Ascending aorta (tissue), 2 donors: ENCODE data around the gene MAML1. TPM values are rescaled to one million over a fixed set of nuclear protein-coding genes. Genes with fewer than 3 reads are reported as not detected.

Experiments used
- DNase-seq, 2 donors: peaks; one replicate each; pipeline ENCODE4 v3.0.0-alpha.2; 2019; ENCODE audit warnings: low spot score in 2 of 2
- H3K27ac ChIP-seq, 2 donors: fragments of 200-600 bp; sonication (generic); one replicate each; pipeline ENCODE4 v1.5.1; 2016 to 2017; ENCODE audit warnings: mild to moderate bottlenecking in 1 of 2
- H3K27me3 ChIP-seq: fragments of 200-600 bp; sonication (generic); one replicate; pipeline ENCODE4 v1.5.1; 2017
- H3K36me3 ChIP-seq, 2 donors: fragments of 200-600 bp; sonication (generic); one replicate each; pipeline ENCODE4 v1.5.1; 2016
- H3K4me1 ChIP-seq, 2 donors: fragments of 200-600 bp; sonication (generic); one replicate each; pipeline ENCODE4 v1.5.1; 2016 to 2017; ENCODE audit warnings: mild to moderate bottlenecking in 1 of 2
- H3K4me3 ChIP-seq, 2 donors: fragments of 200-600 bp; sonication (generic); one replicate each; pipeline ENCODE4 v1.5.1; 2016 to 2017; ENCODE audit warnings: mild to moderate bottlenecking in 1 of 2
- H3K9me3 ChIP-seq, 2 donors: fragments of 200-600 bp; sonication (generic); one replicate each; pipeline ENCODE4 v1.5.1; 2016
- intact Hi-C: fragments of 100-400 bp; cut with DNase I; formaldehyde crosslinking; loops from one replicate; pipeline ENCODE4 v1.15.1; 2023
- total RNA-seq: library from RNA; depleted of rRNA; stranded (reverse); fragments of >200 nt; gene quantifications from one replicate; pipeline ENCODE4 v1.1.0, GENCODE V29; 2016
- TF ChIP-seq, protein P1 (sequence below), 3 experiments: fragments of 200-600 bp in 2 of 3; fragments of 450-650 bp in 1 of 3; sonication (generic) in 2 of 3; IDR thresholded peaks; one replicate each; pipeline ENCODE4 v1.5.1; 2016 to 2019; ENCODE audit warnings: antibody characterized with exemption in 3 of 3, mild to moderate bottlenecking in 1 of 3, moderate library complexity in 1 of 3

Gene MAML1
- total RNA-seq, 1 donor from 2014 or later = 42.6 TPM

DNA sequence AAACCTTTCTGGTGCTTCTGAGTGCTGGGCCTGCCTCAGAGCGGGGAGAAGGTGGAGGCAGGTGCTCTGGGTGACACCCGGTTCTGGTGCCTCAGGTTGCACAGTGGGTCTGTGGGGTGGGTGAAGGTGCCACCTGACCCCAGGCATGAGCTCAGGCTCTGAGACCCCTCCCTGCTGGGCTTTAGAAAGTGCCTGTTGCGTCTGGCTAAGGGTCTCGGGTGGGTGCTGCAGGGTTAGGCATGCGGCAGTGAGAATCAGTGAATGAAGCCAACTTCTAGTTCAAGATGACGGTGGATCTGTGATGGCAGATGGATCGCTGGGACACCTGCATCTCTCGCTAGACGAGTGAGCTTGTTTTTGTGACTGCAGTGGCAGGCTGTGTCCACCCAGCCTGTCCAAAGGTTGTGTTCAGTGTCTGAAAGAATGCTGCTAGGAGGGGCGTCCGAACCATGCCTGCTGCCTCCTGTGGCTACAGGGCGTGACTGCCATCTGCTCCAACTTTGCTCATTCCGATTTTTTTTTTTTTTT lies 93.1 kb downstream of the MAML1 start:
- intact Hi-C loops = no loop called here
- no peak for DNase-seq
- TF ChIP-seq, protein P1, sequence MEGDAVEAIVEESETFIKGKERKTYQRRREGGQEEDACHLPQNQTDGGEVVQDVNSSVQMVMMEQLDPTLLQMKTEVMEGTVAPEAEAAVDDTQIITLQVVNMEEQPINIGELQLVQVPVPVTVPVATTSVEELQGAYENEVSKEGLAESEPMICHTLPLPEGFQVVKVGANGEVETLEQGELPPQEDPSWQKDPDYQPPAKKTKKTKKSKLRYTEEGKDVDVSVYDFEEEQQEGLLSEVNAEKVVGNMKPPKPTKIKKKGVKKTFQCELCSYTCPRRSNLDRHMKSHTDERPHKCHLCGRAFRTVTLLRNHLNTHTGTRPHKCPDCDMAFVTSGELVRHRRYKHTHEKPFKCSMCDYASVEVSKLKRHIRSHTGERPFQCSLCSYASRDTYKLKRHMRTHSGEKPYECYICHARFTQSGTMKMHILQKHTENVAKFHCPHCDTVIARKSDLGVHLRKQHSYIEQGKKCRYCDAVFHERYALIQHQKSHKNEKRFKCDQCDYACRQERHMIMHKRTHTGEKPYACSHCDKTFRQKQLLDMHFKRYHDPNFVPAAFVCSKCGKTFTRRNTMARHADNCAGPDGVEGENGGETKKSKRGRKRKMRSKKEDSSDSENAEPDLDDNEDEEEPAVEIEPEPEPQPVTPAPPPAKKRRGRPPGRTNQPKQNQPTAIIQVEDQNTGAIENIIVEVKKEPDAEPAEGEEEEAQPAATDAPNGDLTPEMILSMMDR (IDR thresholded peaks at IDR 0.05) = no peak
- Histone ChIP-seq H3K4me3 (no peak overlapping the region), H3K27me3 (no peaks in the 10 kb centered on the region), H3K9me3 (no peaks in the 10 kb centered on the region), H3K27ac (no peak overlapping the region), H3K36me3 (peaks cover 81 to 84% of the 10 kb centered on the region in 2 donors), H3K4me1 (peaks cover 18 to 36% of the 10 kb centered on the region in 2 donors)

Other genes with a start within 250 kb of the MAML1 start
- 12.2 TPM for gene RUFY1, start 182.3 kb upstream of the MAML1 start, total RNA-seq
- 206 TPM for gene HNRNPH1, start 109.2 kb upstream of the MAML1 start, total RNA-seq
- not detected for gene CBY3, start 51.8 kb upstream of the MAML1 start, total RNA-seq
- gene CANX, start 33.9 kb upstream of the MAML1 start, total RNA-seq = 214 TPM
- gene LTC4S, start 61.2 kb downstream of the MAML1 start, total RNA-seq = 91.7 TPM
- 207 TPM for gene MGAT4B, start 74.0 kb downstream of the MAML1 start, total RNA-seq
- 476 TPM for gene SQSTM1, start 88.1 kb downstream of the MAML1 start, total RNA-seq
- gene MRNIP, start 126.0 kb downstream of the MAML1 start, total RNA-seq = 17.3 TPM
- 220 TPM for gene TBC1D9B, start 175.1 kb downstream of the MAML1 start, total RNA-seq